Nephron (organoid): ENCODE data around the gene PCSK2.

Source experiments
- H3K27ac Mint-ChIP-seq, 3 experiments: 2 replicates each; pipeline ENCODE4 v1.8.0; 2020; ENCODE audit warnings: mixed read lengths in 3 of 3, mild to moderate bottlenecking in 2 of 3, moderate library complexity in 1 of 3
- H3K27me3 Mint-ChIP-seq: 2 replicates; pipeline ENCODE4 v1.8.0; 2021; ENCODE audit warnings: low read depth, mild to moderate bottlenecking, moderate library complexity, mixed read lengths
- H3K36me3 Mint-ChIP-seq: 2 replicates; pipeline ENCODE4 v1.8.0; 2020; ENCODE audit warnings: low read depth, mixed read lengths
- H3K4me1 Mint-ChIP-seq: 2 replicates; pipeline ENCODE4 v1.8.0; 2020; ENCODE audit warnings: mixed read lengths
- H3K4me3 Mint-ChIP-seq, 3 experiments: 2 replicates each; pipeline ENCODE4 v1.8.0; 2020; ENCODE audit warnings: mild to moderate bottlenecking in 3 of 3, mixed read lengths in 3 of 3, moderate library complexity in 2 of 3
- H3K9me3 Mint-ChIP-seq: 2 replicates; pipeline ENCODE4 v1.8.0; 2020; ENCODE audit warnings: mixed read lengths
- TF ChIP-seq, protein P1 (sequence below), 3 experiments: fragments of 200-600 bp; sonication (generic); IDR thresholded peaks; one replicate each; pipeline ENCODE4 v1.5.0; 2021; ENCODE audit warnings: antibody characterized with exemption in 3 of 3; ENCODE audit not compliant: unreplicated experiment in 3 of 3

PCSK2 gene

DNA sequence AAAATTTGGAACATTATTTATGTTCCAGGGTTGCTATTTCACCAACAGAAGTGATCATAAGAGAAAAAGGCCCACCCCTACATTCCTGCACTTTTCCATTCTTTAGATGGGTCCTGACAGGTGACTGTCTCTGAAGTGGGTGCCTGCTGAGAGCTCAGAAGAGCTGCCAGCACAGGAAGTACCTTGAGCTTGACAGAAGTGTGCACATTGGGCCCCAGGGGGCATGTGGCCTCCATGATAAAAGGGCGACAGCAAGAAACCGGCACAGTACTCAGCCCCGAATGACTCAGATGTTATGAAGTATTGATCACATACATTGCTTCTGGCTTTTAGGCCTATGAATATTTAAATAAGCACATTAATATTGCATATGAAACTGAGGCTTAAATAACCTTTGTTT, 150.4 kb downstream of the PCSK2 start:
- no peaks in the 10 kb centered on the region for H3K9me3 Mint-ChIP-seq
- H3K36me3 Mint-ChIP-seq, result no peaks in the 10 kb centered on the region
- no peak overlapping the region for H3K4me3 Mint-ChIP-seq
- H3K27me3 Mint-ChIP-seq, result peaks cover 9% of the 10 kb centered on the region
- H3K27ac Mint-ChIP-seq, result no peak overlapping the region
- peaks cover 20% of the 10 kb centered on the region for H3K4me1 Mint-ChIP-seq
- TF ChIP-seq, protein P1, sequence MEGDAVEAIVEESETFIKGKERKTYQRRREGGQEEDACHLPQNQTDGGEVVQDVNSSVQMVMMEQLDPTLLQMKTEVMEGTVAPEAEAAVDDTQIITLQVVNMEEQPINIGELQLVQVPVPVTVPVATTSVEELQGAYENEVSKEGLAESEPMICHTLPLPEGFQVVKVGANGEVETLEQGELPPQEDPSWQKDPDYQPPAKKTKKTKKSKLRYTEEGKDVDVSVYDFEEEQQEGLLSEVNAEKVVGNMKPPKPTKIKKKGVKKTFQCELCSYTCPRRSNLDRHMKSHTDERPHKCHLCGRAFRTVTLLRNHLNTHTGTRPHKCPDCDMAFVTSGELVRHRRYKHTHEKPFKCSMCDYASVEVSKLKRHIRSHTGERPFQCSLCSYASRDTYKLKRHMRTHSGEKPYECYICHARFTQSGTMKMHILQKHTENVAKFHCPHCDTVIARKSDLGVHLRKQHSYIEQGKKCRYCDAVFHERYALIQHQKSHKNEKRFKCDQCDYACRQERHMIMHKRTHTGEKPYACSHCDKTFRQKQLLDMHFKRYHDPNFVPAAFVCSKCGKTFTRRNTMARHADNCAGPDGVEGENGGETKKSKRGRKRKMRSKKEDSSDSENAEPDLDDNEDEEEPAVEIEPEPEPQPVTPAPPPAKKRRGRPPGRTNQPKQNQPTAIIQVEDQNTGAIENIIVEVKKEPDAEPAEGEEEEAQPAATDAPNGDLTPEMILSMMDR (IDR thresholded peaks at IDR 0.05; ENCODE audit: unreplicated experiment in 3 of 3), result no peak

DNA sequence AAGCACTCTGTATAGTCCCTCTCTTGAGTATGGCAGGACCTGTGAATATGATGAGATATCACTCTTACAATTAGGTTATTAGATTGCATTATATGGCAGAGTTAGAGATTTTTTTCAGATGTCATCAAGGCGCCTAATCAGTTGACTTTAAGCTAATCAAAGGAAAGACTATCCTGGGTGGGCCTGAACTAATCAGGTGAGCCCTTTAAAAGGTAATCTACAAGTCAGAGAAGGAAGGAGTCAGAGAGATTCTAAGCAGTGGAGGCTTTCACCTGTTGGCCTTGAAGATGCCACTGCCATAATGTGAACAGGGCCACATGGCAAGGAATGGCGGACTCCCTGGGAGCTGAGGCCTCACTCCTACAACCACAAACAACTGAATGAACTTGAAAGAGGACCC, 152.8 kb downstream of the PCSK2 start:
- H3K36me3 Mint-ChIP-seq, result no peaks in the 10 kb centered on the region
- peaks cover 31% of the 10 kb centered on the region for H3K4me1 Mint-ChIP-seq
- H3K27me3 Mint-ChIP-seq, result peaks cover 9% of the 10 kb centered on the region
- no peaks in the 10 kb centered on the region for H3K9me3 Mint-ChIP-seq
- H3K4me3 Mint-ChIP-seq, result no peak overlapping the region
- TF ChIP-seq, protein P1 (IDR thresholded peaks at IDR 0.05; ENCODE audit: unreplicated experiment in 3 of 3), result no peak
- H3K27ac Mint-ChIP-seq, result no peak overlapping the region

DNA sequence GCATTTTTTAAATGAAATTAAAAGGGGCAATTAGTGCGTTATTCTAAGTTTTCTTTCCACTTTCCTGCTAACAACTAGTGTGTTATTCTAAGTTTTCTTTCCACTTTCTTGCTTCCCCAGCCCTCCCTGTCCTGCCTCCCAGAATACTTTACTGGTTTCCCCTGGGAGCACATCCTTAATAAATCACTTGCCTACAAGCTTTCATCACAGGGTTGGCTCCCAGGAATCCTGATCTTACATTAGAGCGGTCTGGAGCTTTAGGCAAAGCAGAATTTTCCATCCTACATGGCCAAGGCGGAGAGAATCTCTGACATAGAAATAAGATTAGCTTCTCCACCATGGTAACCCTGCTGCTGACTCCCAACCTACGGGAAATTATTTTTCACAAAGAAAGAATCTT, 154.0 kb downstream of the PCSK2 start:
- peak overlapping the region; percentile 27 to 89 (median 81) for H3K27ac Mint-ChIP-seq
- TF ChIP-seq, protein P1 (IDR thresholded peaks at IDR 0.05; ENCODE audit: unreplicated experiment in 3 of 3), result no peak
- no peaks in the 10 kb centered on the region for H3K9me3 Mint-ChIP-seq
- peak overlapping the region in 1 of 3 experiments; percentile 21 for H3K4me3 Mint-ChIP-seq
- H3K4me1 Mint-ChIP-seq, result peaks cover 31% of the 10 kb centered on the region
- peaks cover 9% of the 10 kb centered on the region for H3K27me3 Mint-ChIP-seq
- H3K36me3 Mint-ChIP-seq, result no peaks in the 10 kb centered on the region

DNA sequence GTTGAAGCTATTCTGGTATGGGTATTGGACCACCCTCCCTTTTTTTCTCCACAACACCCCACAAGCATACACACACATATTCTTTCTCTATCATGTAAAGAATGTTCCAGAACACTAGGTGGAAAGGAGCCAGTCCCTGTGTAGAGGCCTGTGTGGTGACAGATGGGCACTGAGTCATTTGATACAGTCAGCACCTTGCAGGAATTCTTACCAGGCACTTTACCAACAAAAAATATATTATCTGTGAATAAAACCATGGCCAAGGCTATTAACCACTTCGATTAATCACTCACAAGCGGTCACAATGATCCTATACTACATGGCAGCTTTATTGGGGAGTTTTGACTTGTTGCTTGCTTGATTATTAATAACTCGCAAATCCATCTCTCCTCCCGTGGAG, 154.9 kb downstream of the PCSK2 start:
- H3K4me3 Mint-ChIP-seq, result no peak overlapping the region
- peak overlapping the region in 1 of 3 experiments; percentile 89 for H3K27ac Mint-ChIP-seq
- peaks cover 9% of the 10 kb centered on the region for H3K27me3 Mint-ChIP-seq
- TF ChIP-seq, protein P1 (IDR thresholded peaks at IDR 0.05; ENCODE audit: unreplicated experiment in 3 of 3), result no peak
- no peaks in the 10 kb centered on the region for H3K36me3 Mint-ChIP-seq
- peaks cover 31% of the 10 kb centered on the region for H3K4me1 Mint-ChIP-seq
- H3K9me3 Mint-ChIP-seq, result no peaks in the 10 kb centered on the region

DNA sequence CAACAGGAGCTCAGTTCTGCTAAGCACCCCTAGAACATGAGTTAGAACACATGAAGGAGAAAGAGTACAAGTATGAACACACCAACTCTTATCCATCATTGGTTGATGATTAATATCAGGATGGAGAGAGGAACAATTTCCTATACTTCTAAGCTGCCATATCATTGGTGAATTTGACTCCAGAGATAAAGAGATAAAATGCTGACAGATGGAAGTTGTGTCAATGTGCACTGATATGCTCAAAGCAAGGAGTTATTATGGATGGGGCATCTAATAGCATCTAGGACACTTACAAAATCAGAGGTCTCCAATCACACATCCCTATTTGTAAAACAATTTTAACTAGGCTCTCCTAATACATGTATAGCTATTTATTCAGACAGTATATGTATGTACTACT, 159.0 kb downstream of the PCSK2 start:
- Mint-ChIP-seq H3K4me3 (no peak overlapping the region), H3K27ac (no peak overlapping the region), H3K27me3 (peaks cover 5% of the 10 kb centered on the region), H3K4me1 (peaks cover 25% of the 10 kb centered on the region), H3K36me3 (no peaks in the 10 kb centered on the region), H3K9me3 (no peaks in the 10 kb centered on the region)
- TF ChIP-seq, protein P1 (IDR thresholded peaks at IDR 0.05; ENCODE audit: unreplicated experiment in 3 of 3), result no peak

DNA sequence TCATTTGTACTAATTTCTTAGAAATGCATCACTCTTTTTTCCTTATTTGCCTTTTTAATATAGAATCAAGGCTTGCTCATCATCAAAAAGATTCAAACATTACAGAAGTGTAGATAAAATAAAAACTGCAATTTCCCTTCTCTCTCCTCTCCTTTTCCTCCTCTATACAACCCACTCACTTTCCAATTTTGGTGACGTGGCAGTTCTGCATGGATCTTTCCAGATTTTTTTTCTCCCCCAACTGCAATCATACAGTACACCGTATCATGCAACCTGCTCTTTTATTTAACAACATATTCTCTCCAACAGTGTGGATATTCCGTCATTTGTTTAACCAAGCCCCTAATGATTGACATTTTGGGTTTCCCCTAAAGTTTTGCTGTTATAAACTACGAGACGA, 163.8 kb downstream of the PCSK2 start:
- Mint-ChIP-seq H3K36me3 (no peaks in the 10 kb centered on the region), H3K4me3 (no peak overlapping the region), H3K4me1 (peaks cover 10% of the 10 kb centered on the region), H3K27ac (no peak overlapping the region), H3K9me3 (no peaks in the 10 kb centered on the region), H3K27me3 (no peaks in the 10 kb centered on the region)
- TF ChIP-seq, protein P1 (IDR thresholded peaks at IDR 0.05; ENCODE audit: unreplicated experiment in 3 of 3), result no peak
